K562 (cell line): ENCODE data around the gene LBHD1. TPM values are rescaled to one million over a fixed set of nuclear protein-coding genes. Genes with fewer than 3 reads are reported as not detected.

ENCODE experiments used
- ARID1B ChIP-seq: fragments of 450-650 bp; IDR thresholded peaks from 2 replicates; pipeline ENCODE4 v1.6.1; 2016; ENCODE audit warnings: antibody characterized with exemption, mild to moderate bottlenecking, inconsistent platforms
- BRF1 ChIP-seq: IDR thresholded peaks from 3 replicates; pipeline ENCODE4 v1.6.1; 2011; ENCODE audit warnings: borderline replicate concordance, mild to moderate bottlenecking; ENCODE audit not compliant: insufficient read length; ENCODE audit errors: extremely low read depth
- CCNT2 ChIP-seq: IDR thresholded peaks from 2 replicates; pipeline ENCODE4 v1.6.1; 2011; ENCODE audit warnings: borderline replicate concordance, low read depth, mild to moderate bottlenecking, moderate library complexity, mixed read lengths, low read length; ENCODE audit not compliant: insufficient read length; ENCODE audit errors: extremely low read depth
- DIDO1 ChIP-seq: fragments of 450-650 bp; IDR thresholded peaks from 2 replicates; pipeline ENCODE4 v1.6.1; 2016; ENCODE audit warnings: low read depth, missing biosample characterization, missing genetic modification characterization
- EP400 ChIP-seq: fragments of 450-650 bp; IDR thresholded peaks from 2 replicates; pipeline ENCODE4 v1.6.1; 2017; ENCODE audit warnings: antibody characterized with exemption, mild to moderate bottlenecking, moderate library complexity
- FOXK2 ChIP-seq, 2 experiments: fragments of 450-650 bp; IDR thresholded peaks in 1 of 2; conservative IDR thresholded peaks in 1 of 2; 2 replicates each; pipeline ENCODE4 v1.6.1; 2016; ENCODE audit warnings: low read depth in 2 of 2, mild to moderate bottlenecking in 1 of 2
- L3MBTL2 ChIP-seq: fragments of 450-650 bp; IDR thresholded peaks from 2 replicates; pipeline ENCODE4 v1.6.1; 2016; ENCODE audit warnings: mild to moderate bottlenecking, moderate library complexity
- MEIS2 ChIP-seq: fragments of 450-650 bp; IDR thresholded peaks from 2 replicates; pipeline ENCODE4 v1.6.1; 2014; ENCODE audit warnings: mild to moderate bottlenecking; ENCODE audit not compliant: partially characterized antibody
- NFIC ChIP-seq: fragments of 450-650 bp; IDR thresholded peaks from 2 replicates; pipeline ENCODE4 v1.6.1; 2017; ENCODE audit warnings: mild to moderate bottlenecking, inconsistent platforms
- NFYB ChIP-seq: IDR thresholded peaks from 2 replicates; pipeline ENCODE4 v1.6.1; 2011; ENCODE audit warnings: mild to moderate bottlenecking, moderate library complexity; ENCODE audit not compliant: insufficient read length; ENCODE audit errors: extremely low read depth
- NKRF ChIP-seq: fragments of 450-650 bp; IDR thresholded peaks from 2 replicates; pipeline ENCODE4 v1.6.1; 2016; ENCODE audit warnings: borderline replicate concordance
- PTTG1 ChIP-seq: fragments of 450-650 bp; IDR thresholded peaks from 2 replicates; pipeline ENCODE4 v1.6.1; 2016; ENCODE audit warnings: low read depth, mild to moderate bottlenecking, missing genetic modification characterization, missing compliant biosample characterization
- RBBP5 ChIP-seq: fragments of 200-600 bp; sonication (generic); IDR thresholded peaks from 2 replicates; pipeline ENCODE4 v1.6.1; 2012; ENCODE audit warnings: borderline replicate concordance, mild to moderate bottlenecking, low read length, control low read depth, inconsistent platforms; ENCODE audit not compliant: insufficient read depth, poor library complexity, severe bottlenecking
- SIN3A ChIP-seq, 2 experiments: fragments of 150-350 bp in 1 of 2; IDR thresholded peaks; 2 replicates each; pipeline ENCODE4 v1.6.1; 2011 to 2016; ENCODE audit warnings: borderline replicate concordance in 2 of 2, low read depth in 2 of 2, low read length in 2 of 2, mild to moderate bottlenecking in 2 of 2, moderate library complexity in 2 of 2; ENCODE audit not compliant: control insufficient read depth in 1 of 2
- SPI1 ChIP-seq: IDR thresholded peaks from 2 replicates; pipeline ENCODE4 v1.6.1; 2011; ENCODE audit warnings: low read depth, low read length, control low read depth, borderline replicate concordance
- TCF3 ChIP-seq: sonication (generic); formaldehyde crosslinking; IDR thresholded peaks from 2 replicates; pipeline ENCODE4 v1.4.0; 2020; ENCODE audit warnings: mild to moderate bottlenecking, missing genetic modification reagents
- ZNF212 ChIP-seq: fragments of 450-650 bp; formaldehyde crosslinking; IDR thresholded peaks from 2 replicates; pipeline ENCODE4 v1.4.0; 2020; ENCODE audit warnings: mild to moderate bottlenecking
- ZNF253 ChIP-seq: fragments of 250-450 bp; sonication (Bioruptor Pico); conservative IDR thresholded peaks from 2 replicates; pipeline ENCODE4 v1.6.1; 2021; ENCODE audit warnings: mild to moderate bottlenecking
- ZNF277 ChIP-seq: fragments of 250-450 bp; sonication (Bioruptor Pico); IDR thresholded peaks from 2 replicates; pipeline ENCODE4 v1.8.0; 2022; ENCODE audit warnings: inconsistent platforms, mild to moderate bottlenecking, moderate library complexity, borderline replicate concordance
- ZNF830 ChIP-seq: fragments of 250-450 bp; sonication (Bioruptor Pico); IDR thresholded peaks from 2 replicates; pipeline ENCODE4 v1.5.0; 2021; ENCODE audit warnings: mild to moderate bottlenecking
- polyA plus RNA-seq, 8 experiments: library from polyadenylated mRNA; depleted of rRNA in 4 of 8; stranded (reverse) in 5 of 8; unstranded in 3 of 8; fragments of >200 nt; fragmentation: Nextera tagmentation in 2 of 8; fragmentation: Illumina TruSeq in 1 of 8; extraction: Ambion mirVana in 2 of 8; extraction: Trizol in 1 of 8; gene quantifications; 2 replicates each; pipeline versions ENCODE4 v1.2.1 to v1.2.3, GENCODE V29; 2011 to 2014; ENCODE audit warnings: inconsistent platforms in 1 of 8, missing spikeins in 1 of 8
- total RNA-seq, 7 experiments: library from RNA; depleted of rRNA in 6 of 7; stranded (reverse); fragments of >200 nt in 6 of 7; fragmentation: Illumina TruSeq in 2 of 7; extraction: Trizol in 2 of 7; gene quantifications; 2 replicates each; pipeline versions ENCODE4 v1.2.1 to v1.2.3, GENCODE V29; 2011 to 2021; ENCODE audit warnings: low replicate concordance in 1 of 7
- TF ChIP-seq, protein P1 (sequence below): sonication (generic); formaldehyde crosslinking; IDR thresholded peaks from 2 replicates; pipeline ENCODE4 v1.8.0; 2022; ENCODE audit warnings: missing genetic modification reagents, mild to moderate bottlenecking, moderate library complexity, borderline replicate concordance
- TF ChIP-seq, protein P2 (sequence below), 2 experiments: fragments of 450-650 bp in 1 of 2; sonication (generic) in 1 of 2; formaldehyde crosslinking; conservative IDR thresholded peaks; 2 replicates each; pipeline versions ENCODE4 v1.4.0 to v1.8.1; 2020 to 2022; ENCODE audit warnings: mild to moderate bottlenecking in 1 of 2, missing genetic modification reagents in 1 of 2

The LBHD1 gene
- total and polyA plus RNA-seq, 9 of the 15 experiments (the other 6 are each of a cell fraction or from before 2014, with no cell fraction given): 2.6 to 28.0 (median 12.5) TPM

DNA sequence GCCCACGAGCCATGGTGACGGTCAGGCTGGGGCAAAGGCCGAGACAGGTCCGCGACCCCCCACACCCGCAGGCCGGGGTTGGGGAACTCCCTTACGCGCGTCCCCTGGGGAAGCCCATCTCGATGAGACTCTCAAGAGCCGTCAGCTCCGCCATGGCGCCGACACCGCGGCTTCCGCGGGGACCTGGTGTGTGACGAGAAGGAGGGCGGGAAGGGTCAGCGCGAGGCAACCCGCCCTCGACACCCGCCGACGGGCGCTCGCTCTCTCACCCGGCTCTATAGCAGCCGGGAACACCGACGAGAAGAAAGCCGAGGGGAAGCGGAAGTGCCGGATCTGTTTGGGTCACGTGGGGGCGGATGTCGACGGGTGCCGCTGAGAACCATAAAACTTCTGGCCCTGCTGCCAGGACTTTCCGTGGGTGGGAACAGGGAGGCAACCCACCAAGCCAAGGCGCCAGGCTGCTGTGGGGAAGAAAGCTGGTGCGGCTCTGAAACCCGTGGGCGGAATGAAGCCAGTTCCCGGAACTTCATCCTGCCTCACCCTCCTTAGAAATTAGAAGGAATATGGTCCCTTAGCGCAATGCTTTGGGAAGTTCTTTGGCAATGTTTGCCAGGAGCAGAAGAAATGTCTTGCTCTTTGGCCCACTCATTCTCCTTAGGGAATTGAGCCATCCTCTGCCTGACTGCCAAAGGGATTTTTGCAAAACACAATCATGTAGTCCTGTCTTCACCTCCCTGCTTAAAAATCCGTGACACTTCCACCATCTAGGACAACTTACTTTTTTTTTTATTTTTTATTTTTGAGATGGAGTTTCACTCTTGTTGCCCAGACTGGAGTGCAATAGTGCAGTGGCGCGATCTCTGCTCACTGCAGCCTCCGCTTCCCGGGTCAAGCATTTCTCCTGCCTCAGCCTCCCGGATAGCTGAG, 7.0 kb upstream of the LBHD1 start, which contains the start of gene UBXN1 (continued):
- TF ChIP-seq SPI1 (peak; percentile 97), CCNT2 (peak; percentile 22), DIDO1 (tag) (peak; percentile 83), RBBP5 (peak; percentile 99), SIN3A (IDR thresholded peaks at IDR 0.05; ENCODE audit: borderline replicate concordance in 2 of 2, control insufficient read depth in 1 of 2, low read depth in 2 of 2, low read length in 2 of 2) (peak; percentile 83 to 88), NFIC (peak; percentile 64; the same call in 1 of the 2 replicates), EP400 (peak; percentile 84), FOXK2 (conservative IDR thresholded peaks at IDR 0.05 in 1 of 2, IDR thresholded peaks at IDR 0.05 in 1 of 2; ENCODE audit: low read depth in 2 of 2) (peak in 1 of 2 experiments; percentile 59; a peak in 2 of 4 replicates), PTTG1 (tag) (no peak), ZNF212 (CRISPR knock-in tag) (no peak), NKRF (peak; percentile 80), BRF1 (no peak), L3MBTL2 (peak; percentile 91), ZNF830 (CRISPR knock-in tag) (no peak), NFYB (no peak), ZNF253 (CRISPR knock-in tag) (no peak), MEIS2 (no peak), ARID1B (no peak; the same call in 1 of the 2 replicates), TCF3 (peak; percentile 31), ZNF277 (no peak)
- TF ChIP-seq, protein P1, sequence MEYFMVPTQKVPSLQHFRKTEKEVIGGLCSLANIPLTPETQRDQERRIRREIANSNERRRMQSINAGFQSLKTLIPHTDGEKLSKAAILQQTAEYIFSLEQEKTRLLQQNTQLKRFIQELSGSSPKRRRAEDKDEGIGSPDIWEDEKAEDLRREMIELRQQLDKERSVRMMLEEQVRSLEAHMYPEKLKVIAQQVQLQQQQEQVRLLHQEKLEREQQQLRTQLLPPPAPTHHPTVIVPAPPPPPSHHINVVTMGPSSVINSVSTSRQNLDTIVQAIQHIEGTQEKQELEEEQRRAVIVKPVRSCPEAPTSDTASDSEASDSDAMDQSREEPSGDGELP: peak; percentile 76
- TF ChIP-seq, protein P2, sequence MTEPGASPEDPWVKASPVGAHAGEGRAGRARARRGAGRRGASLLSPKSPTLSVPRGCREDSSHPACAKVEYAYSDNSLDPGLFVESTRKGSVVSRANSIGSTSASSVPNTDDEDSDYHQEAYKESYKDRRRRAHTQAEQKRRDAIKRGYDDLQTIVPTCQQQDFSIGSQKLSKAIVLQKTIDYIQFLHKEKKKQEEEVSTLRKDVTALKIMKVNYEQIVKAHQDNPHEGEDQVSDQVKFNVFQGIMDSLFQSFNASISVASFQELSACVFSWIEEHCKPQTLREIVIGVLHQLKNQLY (CRISPR knock-in tag; conservative IDR thresholded peaks at IDR 0.05): no peak
